Heart left ventricle (tissue), 16 donors: Measurements from ENCODE around the gene MARCHF3. TPM values are rescaled to one million over a fixed set of nuclear protein-coding genes. Genes with fewer than 3 reads are reported as not detected.
A peak's percentile ranks its signal among the peaks of the same experiment; 100 is the strongest.

Experiments used
- ATAC-seq, 4 donors: fragments of 200-7000 bp; cut with Tn5 transposase; one replicate each; pipeline ENCODE4 v1.9.1; 2020 to 2022; ENCODE audit warnings: moderate library complexity in 4 of 4, mild to moderate bottlenecking in 3 of 4, moderate number of reproducible peaks in 1 of 4
- DNase-seq, 5 donors: peaks; one replicate each; pipeline ENCODE4 v3.0.0-alpha.2; 2020
- H3K27ac ChIP-seq, 12 donors: fragments of 200-600 bp; sonication (generic) in 4 of 12; one replicate each; pipeline versions ENCODE4 v1.5.0 to v1.8.0; 2016 to 2022; ENCODE audit warnings: mild to moderate bottlenecking in 2 of 12
- H3K27me3 ChIP-seq, 9 donors: fragments of 200-600 bp; sonication (generic) in 2 of 9; one replicate each; pipeline versions ENCODE4 v1.5.1 to v1.8.0; 2016 to 2022; ENCODE audit warnings: mild to moderate bottlenecking in 3 of 9
- H3K36me3 ChIP-seq, 9 donors: fragments of 200-600 bp; sonication (generic) in 2 of 9; one replicate each; pipeline versions ENCODE4 v1.5.0 to v1.8.0; 2018 to 2022; ENCODE audit warnings: mild to moderate bottlenecking in 2 of 9
- H3K4me1 ChIP-seq, 12 donors: fragments of 200-600 bp; sonication (generic) in 4 of 12; one replicate each; pipeline versions ENCODE4 v1.5.0 to v1.8.0; 2016 to 2022; ENCODE audit warnings: mild to moderate bottlenecking in 3 of 12
- H3K4me3 ChIP-seq, 12 donors: fragments of 200-600 bp; sonication (generic) in 4 of 12; one replicate each; pipeline versions ENCODE4 v1.5.0 to v1.8.0; 2017 to 2022; ENCODE audit warnings: mild to moderate bottlenecking in 9 of 12, moderate library complexity in 4 of 12
- H3K9me3 ChIP-seq, 12 donors: fragments of 200-600 bp; sonication (generic) in 4 of 12; one replicate each; pipeline versions ENCODE4 v1.5.0 to v1.8.0; 2016 to 2022; ENCODE audit warnings: mild to moderate bottlenecking in 1 of 12
- CTCF ChIP-seq, 12 donors: fragments of 200-600 bp; sonication (generic) in 4 of 12; IDR thresholded peaks; one replicate each; pipeline versions ENCODE4 v1.5.0 to v1.8.0; 2018 to 2022; ENCODE audit warnings: antibody characterized with exemption in 12 of 12, mild to moderate bottlenecking in 5 of 12
- POLR2A ChIP-seq, 2 donors: fragments of 450-650 bp; IDR thresholded peaks; one replicate each; pipeline ENCODE4 v1.6.1; 2017; ENCODE audit warnings: antibody characterized with exemption in 2 of 2, mild to moderate bottlenecking in 2 of 2, moderate library complexity in 2 of 2
- WGBS, 4 donors: extraction: QIAGEN DNeasy Blood & Tissue Kit in 2 of 4; methylation state at CpG; one replicate each; pipeline versions ENCODE4 v1.1.5 to v1.1.7; 2013 to 2018; 5-methylcytosine and 5-hydroxymethylcytosine counted together
- intact Hi-C, 10 donors: fragments of 100-400 bp; cut with DNase I; formaldehyde crosslinking; loops; one replicate each; pipeline versions ENCODE4 v1.11.1 to v1.14.2; 2022
- polyA plus RNA-seq, 2 donors: library from polyadenylated mRNA; stranded (reverse); fragments of 200-250 nt; gene quantifications; one replicate each; pipeline ENCODE4 v1.2.3, GENCODE V29; 2013
- total RNA-seq, 9 donors: library from RNA; depleted of rRNA in 2 of 9; stranded (reverse); fragments of >200 nt in 2 of 9; fragmentation: NEBNext Ultra II Directional in 3 of 9; extraction: Animal tissue kit (Norgen Biotek cat#: 25700) in 3 of 9; gene quantifications; one replicate each; pipeline versions ENCODE4 v1.1.0 to v1.2.4, GENCODE V29; 2016 to 2023
- donor health status: ischemic (EF 13 %, LVEDD 7.1; RV severe dilation, severe dysfunction).
- donor health status: healthy with polysubstance abuse.
- donor health status: DM: no; HTN: yes; CAD: no.
- donor health status: DM: no; HTN: no; CAD: no.
- donor health status: ischemic (EF 25% LVEDD 6.9; RV normal size, moderate dysfunction).
- donor health status: ischemic (EF 25% LVEDD 5.7; RV mildly dilated, moderate dysfunction).
- donor health status: healthy.
- donor health status: DM: yes; HTN: yes; CAD: no.
- donor health status: ischemic (EF 35%, LVEDD 5.7; RV mildly dilated, moderate dysfunction).
- donor health status: nonischemic (EF 11% LVEDD 7.7; RV severe dilation, severe dysfunction).
- donor health status: DM: yes; HTN: yes; CAD: no.
- donor health status: PGD.
- donor health status: ischemic (EF 29% LVEDD 5.4; RV normal size, mild dysfunction).
- donor health status: nonischemic (EF 23%, LVEDD 6.1; RV moderate dilation, normal function).

The MARCHF3 gene
- total and polyA plus RNA-seq, 11 donors, result 9.9 to 113 (median 38.0) TPM

GRCh38 chr5:126866851-126867636 lies 163.3 kb downstream of the MARCHF3 start:
- peak in 3 of 4 donors; percentile 29 to 58 (median 39) for ATAC-seq
- 40 to 64% (median 62%) methylated on average over 7 to 8 of the region's 8 CpGs for WGBS, 4 donors
- no peak overlapping the region for H3K4me3 ChIP-seq
- no peak for TF ChIP-seq POLR2A (IDR thresholded peaks at IDR 0.05)
- no peak for TF ChIP-seq CTCF (IDR thresholded peaks at IDR 0.05)
- H3K4me1 ChIP-seq, result peaks cover 0 to 27% (median 5%) of the 10 kb centered on the region in 12 donors
- H3K27ac ChIP-seq, result no peak overlapping the region
- no peak for DNase-seq
- intact Hi-C loops, result no loop called here
- no peaks in the 10 kb centered on the region for H3K27me3 ChIP-seq
- no peaks in the 10 kb centered on the region for H3K9me3 ChIP-seq
- peaks cover 0 to 15% (median 0%) of the 10 kb centered on the region in 9 donors for H3K36me3 ChIP-seq

- intact Hi-C loops, result no loop called here
- 69 to 79% (median 71%) methylated on average over 3 of the region's 3 CpGs for WGBS, 4 donors
Measured at GRCh38 chr5:126865299-126865698, 165.1 kb downstream of the MARCHF3 start.

GRCh38 chr5:126864042-126864688 lies 166.2 kb downstream of the MARCHF3 start:
- H3K4me1 ChIP-seq, result peaks cover 0 to 20% (median 4%) of the 10 kb centered on the region in 12 donors
- TF ChIP-seq POLR2A (IDR thresholded peaks at IDR 0.05) (no peak), CTCF (IDR thresholded peaks at IDR 0.05) (no peak)
- H3K27ac ChIP-seq, result no peak overlapping the region
- intact Hi-C loops, result no loop called here
- no peak overlapping the region for H3K4me3 ChIP-seq
- ATAC-seq (no peak), DNase-seq (no peak)
- H3K36me3 ChIP-seq, result no peaks in the 10 kb centered on the region
- no peaks in the 10 kb centered on the region for H3K9me3 ChIP-seq
- no peaks in the 10 kb centered on the region for H3K27me3 ChIP-seq
- WGBS, 4 donors, result 92 to 95% (median 94%) methylated on average over 22 of the region's 22 CpGs

More at GRCh38 chr5:126865299-126865698, 165.1 kb downstream of the MARCHF3 start:
- Histone ChIP-seq H3K4me3 (no peak overlapping the region), H3K36me3 (peaks cover 0 to 5% (median 0%) of the 10 kb centered on the region in 9 donors), H3K27ac (no peak overlapping the region), H3K9me3 (no peaks in the 10 kb centered on the region), H3K27me3 (no peaks in the 10 kb centered on the region), H3K4me1 (peaks cover 0 to 27% (median 5%) of the 10 kb centered on the region in 12 donors)
- DNase-seq (no peak), ATAC-seq (no peak)
- TF ChIP-seq POLR2A (IDR thresholded peaks at IDR 0.05), result no peak
- TF ChIP-seq CTCF (IDR thresholded peaks at IDR 0.05), result no peak

- no peak for ATAC-seq
- peaks cover 0 to 14% (median 2%) of the 10 kb centered on the region in 12 donors for H3K4me1 ChIP-seq
- WGBS, 4 donors, result 96 to 99% (median 97%) methylated on average over 4 of the region's 4 CpGs
- no peak for TF ChIP-seq CTCF (IDR thresholded peaks at IDR 0.05)
- TF ChIP-seq POLR2A (IDR thresholded peaks at IDR 0.05), result no peak
- intact Hi-C loops, result no loop called here
- H3K27ac ChIP-seq, result no peak overlapping the region
- H3K4me3 ChIP-seq, result no peak overlapping the region
- no peaks in the 10 kb centered on the region for H3K9me3 ChIP-seq
- no peaks in the 10 kb centered on the region for H3K27me3 ChIP-seq
- no peaks in the 10 kb centered on the region for H3K36me3 ChIP-seq
- no peak for DNase-seq
Measured at GRCh38 chr5:126863402-126863801, 167.0 kb downstream of the MARCHF3 start.
